Measurements from ENCODE around the gene BMP6.

The BMP6 gene

GRCh38 chr6:7879579-7879978 lies 153.7 kb downstream of the BMP6 start:
- TF ChIP-seq CTCF (conservative IDR thresholded peaks at IDR 0.05; ENCODE audit: low read depth, low read length): no peak
- H3K4me3 ChIP-seq (ENCODE audit: low read depth, low read length): no peak overlapping the region
- no peak for DNase-seq (ENCODE audit: low read depth)

GRCh38 chr6:7879980-7880717 lies 154.2 kb downstream of the BMP6 start:
- TF ChIP-seq CTCF (conservative IDR thresholded peaks at IDR 0.05; ENCODE audit: low read depth, low read length): no peak
- no peak overlapping the region for H3K4me3 ChIP-seq (ENCODE audit: low read depth, low read length)
- DNase-seq (ENCODE audit: low read depth): no peak

GRCh38 chr6:7880718-7881107 lies 154.8 kb downstream of the BMP6 start:
- DNase-seq (ENCODE audit: low read depth): no peak
- TF ChIP-seq CTCF (conservative IDR thresholded peaks at IDR 0.05; ENCODE audit: low read depth, low read length): no peak

GRCh38 chr6:7881765-7882500 lies 156.0 kb downstream of the BMP6 start:
- no peak for DNase-seq (ENCODE audit: low read depth)
- no peak overlapping the region for H3K4me3 ChIP-seq (ENCODE audit: low read depth, low read length)
- TF ChIP-seq CTCF (conservative IDR thresholded peaks at IDR 0.05; ENCODE audit: low read depth, low read length): no peak

More at GRCh38 chr6:7880718-7881107, 154.8 kb downstream of the BMP6 start:
- no peak overlapping the region for H3K4me3 ChIP-seq (ENCODE audit: low read depth, low read length)

GRCh38 chr6:7882505-7883257 lies 156.8 kb downstream of the BMP6 start:
- DNase-seq (ENCODE audit: low read depth): no peak
- H3K4me3 ChIP-seq (ENCODE audit: low read depth, low read length): no peak overlapping the region
- TF ChIP-seq CTCF (conservative IDR thresholded peaks at IDR 0.05; ENCODE audit: low read depth, low read length): no peak

GRCh38 chr6:7883381-7883780 lies 157.5 kb downstream of the BMP6 start:
- DNase-seq (ENCODE audit: low read depth): no peak
- H3K4me3 ChIP-seq (ENCODE audit: low read depth, low read length): no peak overlapping the region
- TF ChIP-seq CTCF (conservative IDR thresholded peaks at IDR 0.05; ENCODE audit: low read depth, low read length): no peak

Measured in choroid plexus epithelial cell (primary cell).